ENCODE data around the gene ANK3. TPM values are rescaled to one million over a fixed set of nuclear protein-coding genes. Genes with fewer than 3 reads are reported as not detected.

The ANK3 gene
- total RNA-seq, 2 donors from 2014 or later = 41.0 to 113 TPM

DNA sequence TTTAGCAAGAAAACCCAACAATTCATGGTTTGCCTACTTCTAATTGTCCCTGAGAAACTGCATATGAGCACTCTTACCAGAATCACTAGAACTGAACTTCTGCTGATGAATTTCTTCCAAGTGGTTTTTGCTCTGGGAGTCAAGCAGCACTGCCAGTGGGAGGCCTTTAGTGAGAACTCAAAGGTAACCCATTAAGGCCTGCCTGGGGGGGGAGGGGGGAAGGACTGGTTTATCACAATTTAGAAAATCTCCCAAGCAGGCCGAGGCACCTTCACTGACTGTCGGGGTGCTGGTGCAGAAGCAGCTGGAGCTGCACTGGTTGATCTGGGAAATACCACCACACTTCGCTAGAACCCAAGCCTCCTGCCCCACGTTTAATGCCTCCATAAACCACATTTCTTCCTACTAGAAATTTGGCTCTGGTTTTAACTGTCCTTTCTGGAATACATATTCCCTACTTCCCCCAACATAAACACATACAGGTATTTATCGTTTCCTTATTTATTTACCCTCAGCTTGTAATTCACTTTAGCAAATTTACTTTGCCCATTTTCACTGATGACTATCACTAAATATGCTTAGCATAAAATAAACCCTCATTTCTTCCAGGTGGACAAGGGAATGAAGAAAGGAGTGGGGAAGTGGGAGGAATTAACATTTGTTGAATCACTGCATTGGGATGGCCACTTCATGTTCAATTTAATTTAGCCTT is 14.2 kb downstream of the ANK3 start:
- no peak for TF ChIP-seq POLR2A (IDR thresholded peaks at IDR 0.05)
- TF ChIP-seq, protein P1, sequence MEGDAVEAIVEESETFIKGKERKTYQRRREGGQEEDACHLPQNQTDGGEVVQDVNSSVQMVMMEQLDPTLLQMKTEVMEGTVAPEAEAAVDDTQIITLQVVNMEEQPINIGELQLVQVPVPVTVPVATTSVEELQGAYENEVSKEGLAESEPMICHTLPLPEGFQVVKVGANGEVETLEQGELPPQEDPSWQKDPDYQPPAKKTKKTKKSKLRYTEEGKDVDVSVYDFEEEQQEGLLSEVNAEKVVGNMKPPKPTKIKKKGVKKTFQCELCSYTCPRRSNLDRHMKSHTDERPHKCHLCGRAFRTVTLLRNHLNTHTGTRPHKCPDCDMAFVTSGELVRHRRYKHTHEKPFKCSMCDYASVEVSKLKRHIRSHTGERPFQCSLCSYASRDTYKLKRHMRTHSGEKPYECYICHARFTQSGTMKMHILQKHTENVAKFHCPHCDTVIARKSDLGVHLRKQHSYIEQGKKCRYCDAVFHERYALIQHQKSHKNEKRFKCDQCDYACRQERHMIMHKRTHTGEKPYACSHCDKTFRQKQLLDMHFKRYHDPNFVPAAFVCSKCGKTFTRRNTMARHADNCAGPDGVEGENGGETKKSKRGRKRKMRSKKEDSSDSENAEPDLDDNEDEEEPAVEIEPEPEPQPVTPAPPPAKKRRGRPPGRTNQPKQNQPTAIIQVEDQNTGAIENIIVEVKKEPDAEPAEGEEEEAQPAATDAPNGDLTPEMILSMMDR (IDR thresholded peaks at IDR 0.05) = no peak
- DNase-seq = no peak
- Histone ChIP-seq H3K27ac (no peak overlapping the region), H3K4me1 (no peaks in the 10 kb centered on the region), H3K9me3 (no peaks in the 10 kb centered on the region), H3K27me3 (no peaks in the 10 kb centered on the region), H3K36me3 (replicated peaks in 1 of 2; ENCODE audit: insufficient read depth in 1 of 2, low read depth in 2 of 2) (no peaks in the 10 kb centered on the region), H3K4me3 (no peak overlapping the region)
- intact Hi-C loops (cut with DNase I) = no loop called here
- ATAC-seq = no peak
- 83 to 90% methylated on average over 5 of the region's 5 CpGs for WGBS, 2 donors

DNA sequence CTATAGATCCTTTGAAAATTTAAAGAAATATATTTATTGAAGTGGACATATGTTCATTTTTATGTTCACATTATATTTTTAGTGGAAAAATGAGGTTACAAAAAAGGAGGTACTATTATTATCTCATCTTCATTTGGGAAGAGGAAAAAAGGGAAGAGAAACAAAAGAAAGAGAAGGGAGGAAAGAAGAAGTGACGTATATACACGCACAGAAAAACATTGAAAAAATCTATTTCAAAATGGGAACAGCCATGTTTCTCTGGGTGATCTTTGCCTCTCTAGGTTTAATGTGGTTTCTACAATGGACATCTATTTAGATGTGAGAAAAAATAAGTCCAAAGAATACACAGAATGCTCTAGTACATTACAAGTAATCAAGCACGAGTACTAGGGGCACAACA is 14.8 kb downstream of the ANK3 start:
- ATAC-seq (no peak), DNase-seq (no peak)
- H3K4me3 ChIP-seq = no peak overlapping the region
- no peaks in the 10 kb centered on the region for H3K27me3 ChIP-seq
- TF ChIP-seq, protein P1 (IDR thresholded peaks at IDR 0.05) = no peak
- TF ChIP-seq POLR2A (IDR thresholded peaks at IDR 0.05) = no peak
- intact Hi-C loops (cut with DNase I) = no loop called here
- H3K4me1 ChIP-seq = no peaks in the 10 kb centered on the region
- WGBS, 2 donors = 80 to 91% methylated on average over 3 of the region's 3 CpGs
- no peaks in the 10 kb centered on the region for H3K36me3 ChIP-seq (replicated peaks in 1 of 2; ENCODE audit: insufficient read depth in 1 of 2, low read depth in 2 of 2)
- H3K27ac ChIP-seq = no peak overlapping the region
- no peaks in the 10 kb centered on the region for H3K9me3 ChIP-seq

DNA sequence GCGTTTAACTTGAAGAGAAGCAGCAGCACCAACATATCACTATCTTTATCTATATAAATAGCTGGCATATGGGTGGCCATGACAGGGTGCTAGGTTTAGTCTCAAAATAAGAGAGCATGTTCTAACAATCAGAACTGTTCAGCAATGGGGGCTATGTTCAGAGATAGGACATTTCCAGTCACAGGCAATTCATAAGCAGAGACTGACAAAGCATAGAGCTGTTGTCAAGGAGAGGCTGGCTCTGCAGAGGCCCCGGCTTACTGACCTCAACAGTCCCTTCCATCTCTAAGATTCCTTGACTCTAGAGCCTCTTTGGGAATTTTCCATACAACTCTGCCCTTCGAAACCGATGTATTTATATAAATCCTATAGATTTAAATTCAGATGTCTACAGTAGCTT is 17.2 kb downstream of the ANK3 start:
- Histone ChIP-seq H3K27ac (no peak overlapping the region), H3K4me3 (no peak overlapping the region), H3K4me1 (no peaks in the 10 kb centered on the region), H3K36me3 (replicated peaks in 1 of 2; ENCODE audit: insufficient read depth in 1 of 2, low read depth in 2 of 2) (no peaks in the 10 kb centered on the region), H3K9me3 (no peaks in the 10 kb centered on the region), H3K27me3 (no peaks in the 10 kb centered on the region)
- intact Hi-C loops (cut with DNase I) = no loop called here
- DNase-seq = no peak
- TF ChIP-seq, protein P1 (IDR thresholded peaks at IDR 0.05) = no peak
- TF ChIP-seq POLR2A (IDR thresholded peaks at IDR 0.05) = no peak
- ATAC-seq = no peak
- WGBS, 2 donors = 87 to 98% methylated on average over 4 of the region's 4 CpGs

DNA sequence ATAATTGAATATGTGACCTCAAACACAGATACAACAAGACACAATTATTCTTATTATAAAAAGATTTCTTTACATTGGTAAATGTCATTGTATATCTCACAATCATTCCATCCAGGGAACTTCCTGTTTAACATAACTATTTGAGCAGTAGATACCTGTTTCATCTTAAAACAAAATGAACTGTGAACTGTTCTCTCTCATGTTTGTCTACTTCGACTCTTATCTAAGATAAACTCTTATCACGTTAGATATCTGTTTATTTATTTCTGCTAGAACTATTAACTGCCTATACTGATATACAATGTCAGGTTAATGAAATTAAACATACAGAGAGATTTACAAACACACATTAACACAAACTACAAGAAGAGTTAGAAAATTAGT is 20.1 kb downstream of the ANK3 start:
- Histone ChIP-seq H3K4me3 (no peak overlapping the region), H3K27ac (no peak overlapping the region), H3K9me3 (no peaks in the 10 kb centered on the region), H3K36me3 (replicated peaks in 1 of 2; ENCODE audit: insufficient read depth in 1 of 2, low read depth in 2 of 2) (no peaks in the 10 kb centered on the region), H3K27me3 (no peaks in the 10 kb centered on the region), H3K4me1 (no peaks in the 10 kb centered on the region)
- 9 to 18% methylated on average over 2 of the region's 2 CpGs for WGBS, 2 donors
- ATAC-seq (no peak), DNase-seq (no peak)
- TF ChIP-seq, protein P1 (IDR thresholded peaks at IDR 0.05) = no peak
- no peak for TF ChIP-seq POLR2A (IDR thresholded peaks at IDR 0.05)
- intact Hi-C loops (cut with DNase I) = no loop called here
